Measurements from ENCODE around the gene C16orf86. TPM values are rescaled to one million over a fixed set of nuclear protein-coding genes. Genes with fewer than 3 reads are reported as not detected.

Gene C16orf86
- polyA plus RNA-seq, 3 donors, result 4.1 to 11.3 (median 4.6) TPM

DNA sequence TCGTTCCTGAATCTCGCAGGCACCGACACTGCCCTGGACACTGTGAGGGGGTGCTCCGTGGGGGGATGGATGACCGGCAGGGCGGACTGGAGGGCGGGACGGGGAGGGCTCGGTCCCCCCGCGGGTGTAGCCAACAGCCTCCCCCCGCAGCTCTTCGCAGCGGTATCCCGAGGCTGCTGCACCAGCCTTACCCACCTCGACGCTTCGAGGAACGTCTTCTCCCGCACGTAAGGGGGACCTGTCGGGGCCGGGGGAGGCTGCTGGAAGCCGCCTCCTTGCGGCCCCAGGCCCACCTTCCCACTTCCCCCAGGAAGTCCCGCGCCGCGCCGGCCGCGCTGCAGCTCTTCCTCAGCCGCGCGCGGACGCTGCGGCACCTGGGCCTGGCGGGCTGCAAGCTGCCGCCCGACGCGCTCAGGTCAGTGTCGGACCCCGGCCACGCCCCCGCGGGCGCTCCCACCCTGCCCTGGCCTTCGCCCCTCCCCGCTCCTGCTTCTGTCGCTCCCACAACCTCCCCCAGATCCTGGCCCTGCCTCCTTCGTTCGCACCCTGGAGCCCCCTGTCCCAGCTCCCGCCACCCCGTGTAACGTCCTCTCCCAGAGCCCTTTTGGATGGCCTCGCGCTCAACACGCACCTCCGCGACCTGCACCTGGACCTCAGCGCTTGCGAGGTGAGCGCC is 18.4 kb upstream of the C16orf86 start:
- peaks cover 5 to 10% of the 10 kb centered on the region in 2 donors for H3K4me1 ChIP-seq (ENCODE audit: control insufficient read depth in 1 of 2, insufficient read depth in 2 of 2, low read length in 2 of 2)
- H3K36me3 ChIP-seq (replicated peaks in 1 of 2; ENCODE audit: control insufficient read depth in 1 of 2, insufficient read depth in 2 of 2, low read length in 2 of 2), result no peaks in the 10 kb centered on the region
- Mint-ChIP-seq H3K27me3 (ENCODE audit: low read depth in 3 of 3) (peaks cover 12 to 20% (median 20%) of the 10 kb centered on the region in 3 donors), H3K36me3 (no peaks in the 10 kb centered on the region), H3K4me1 (peaks cover 5% of the 10 kb centered on the region), H3K4me3 (no peak overlapping the region), H3K9me3 (peaks cover 0 to 2% (median 0%) of the 10 kb centered on the region in 7 donors), H3K27ac (no peak overlapping the region)
- H3K79me2 ChIP-seq (ENCODE audit: insufficient read depth, low read length), result no peaks in the 10 kb centered on the region
- DNase-seq, result peak in 1 of 3 donors; percentile 2
- no peaks in the 10 kb centered on the region for H4K20me1 ChIP-seq (ENCODE audit: insufficient read depth, low read length)
- intact Hi-C loops (cut with micrococcal nuclease), result no loop called here
- H2AFZ ChIP-seq (ENCODE audit: insufficient read depth, low read depth, low read length, poor library complexity, severe bottlenecking), result no peak overlapping the region
- H3K27me3 ChIP-seq (ENCODE audit: control insufficient read depth in 2 of 2, insufficient read depth in 2 of 2, low read length in 2 of 2), result peaks cover 2 to 19% of the 10 kb centered on the region in 2 donors
- WGBS (ENCODE audit: insufficient coverage), result 95% methylated on average over 56 of the region's 65 CpGs
- TF ChIP-seq, protein P1, sequence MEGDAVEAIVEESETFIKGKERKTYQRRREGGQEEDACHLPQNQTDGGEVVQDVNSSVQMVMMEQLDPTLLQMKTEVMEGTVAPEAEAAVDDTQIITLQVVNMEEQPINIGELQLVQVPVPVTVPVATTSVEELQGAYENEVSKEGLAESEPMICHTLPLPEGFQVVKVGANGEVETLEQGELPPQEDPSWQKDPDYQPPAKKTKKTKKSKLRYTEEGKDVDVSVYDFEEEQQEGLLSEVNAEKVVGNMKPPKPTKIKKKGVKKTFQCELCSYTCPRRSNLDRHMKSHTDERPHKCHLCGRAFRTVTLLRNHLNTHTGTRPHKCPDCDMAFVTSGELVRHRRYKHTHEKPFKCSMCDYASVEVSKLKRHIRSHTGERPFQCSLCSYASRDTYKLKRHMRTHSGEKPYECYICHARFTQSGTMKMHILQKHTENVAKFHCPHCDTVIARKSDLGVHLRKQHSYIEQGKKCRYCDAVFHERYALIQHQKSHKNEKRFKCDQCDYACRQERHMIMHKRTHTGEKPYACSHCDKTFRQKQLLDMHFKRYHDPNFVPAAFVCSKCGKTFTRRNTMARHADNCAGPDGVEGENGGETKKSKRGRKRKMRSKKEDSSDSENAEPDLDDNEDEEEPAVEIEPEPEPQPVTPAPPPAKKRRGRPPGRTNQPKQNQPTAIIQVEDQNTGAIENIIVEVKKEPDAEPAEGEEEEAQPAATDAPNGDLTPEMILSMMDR (IDR thresholded peaks at IDR 0.05), result no peak
- H3K4me3 ChIP-seq (replicated peaks in 1 of 3; ENCODE audit: low read depth in 2 of 3, low read length in 3 of 3), result no peak overlapping the region
- no peak overlapping the region for H3K4me2 ChIP-seq (replicated peaks; ENCODE audit: extremely low read depth, low read length, poor library complexity, severe bottlenecking)
- no peaks in the 10 kb centered on the region for H3K9me3 ChIP-seq (replicated peaks in 1 of 2; ENCODE audit: control insufficient read depth in 1 of 2, insufficient read depth in 1 of 2, low read length in 2 of 2)
- no peak overlapping the region for H3K9ac ChIP-seq (ENCODE audit: insufficient read depth, low read length, poor library complexity, severe bottlenecking)
- H3K27ac ChIP-seq (ENCODE audit: low read depth in 1 of 2, low read length in 2 of 2), result no peak overlapping the region

DNA sequence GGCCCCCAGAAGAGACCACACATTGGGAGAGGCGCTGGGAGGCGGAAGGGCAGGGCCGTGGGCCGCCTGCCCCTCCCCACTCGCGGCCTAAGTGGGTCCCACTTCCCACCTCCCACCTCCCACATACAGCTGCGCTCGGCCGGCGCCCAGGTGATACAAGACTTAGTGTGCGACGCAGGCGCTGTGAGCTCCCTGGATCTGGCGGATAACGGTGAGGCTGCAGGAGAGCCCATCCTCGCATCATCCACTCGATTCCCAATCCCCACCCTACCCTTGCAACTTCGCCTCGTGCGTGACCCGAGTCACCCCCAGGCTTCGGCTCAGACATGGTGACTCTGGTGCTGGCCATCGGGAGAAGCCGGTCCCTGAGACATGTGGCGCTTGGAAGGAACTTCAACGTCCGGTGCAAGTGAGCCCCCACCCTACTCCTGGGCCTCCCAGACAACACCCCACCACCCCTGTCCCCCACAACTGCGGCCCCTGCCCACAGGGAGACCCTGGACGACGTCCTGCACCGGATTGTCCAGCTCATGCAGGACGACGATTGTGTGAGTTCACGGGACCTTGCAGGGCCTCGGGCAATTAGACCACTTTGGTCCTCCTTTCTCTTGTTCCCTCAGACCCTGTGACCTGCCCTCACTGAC is 17.7 kb upstream of the C16orf86 start:
- H3K9ac ChIP-seq (ENCODE audit: insufficient read depth, low read length, poor library complexity, severe bottlenecking), result no peak overlapping the region
- TF ChIP-seq, protein P1 (IDR thresholded peaks at IDR 0.05), result no peak
- H3K27ac Mint-ChIP-seq, result no peak overlapping the region
- intact Hi-C loops (cut with micrococcal nuclease), result no loop called here
- no peak overlapping the region for H3K4me3 ChIP-seq (replicated peaks in 1 of 3; ENCODE audit: low read depth in 2 of 3, low read length in 3 of 3)
- H3K27me3 ChIP-seq (ENCODE audit: control insufficient read depth in 2 of 2, insufficient read depth in 2 of 2, low read length in 2 of 2), result peaks cover 2 to 16% of the 10 kb centered on the region in 2 donors
- H3K4me3 Mint-ChIP-seq, result no peak overlapping the region
- peaks cover 0 to 2% (median 0%) of the 10 kb centered on the region in 7 donors for H3K9me3 Mint-ChIP-seq
- H2AFZ ChIP-seq (ENCODE audit: insufficient read depth, low read depth, low read length, poor library complexity, severe bottlenecking), result no peak overlapping the region
- H3K27ac ChIP-seq (ENCODE audit: low read depth in 1 of 2, low read length in 2 of 2), result no peak overlapping the region
- H3K36me3 Mint-ChIP-seq, result no peaks in the 10 kb centered on the region
- WGBS (ENCODE audit: insufficient coverage), result 97% methylated on average over 27 of the region's 35 CpGs
- H3K4me1 Mint-ChIP-seq, result peaks cover 5% of the 10 kb centered on the region
- no peak overlapping the region for H3K4me2 ChIP-seq (replicated peaks; ENCODE audit: extremely low read depth, low read length, poor library complexity, severe bottlenecking)
- peaks cover 12 to 18% (median 18%) of the 10 kb centered on the region in 3 donors for H3K27me3 Mint-ChIP-seq (ENCODE audit: low read depth in 3 of 3)
- no peaks in the 10 kb centered on the region for H3K9me3 ChIP-seq (replicated peaks in 1 of 2; ENCODE audit: control insufficient read depth in 1 of 2, insufficient read depth in 1 of 2, low read length in 2 of 2)
- no peak for DNase-seq
- H4K20me1 ChIP-seq (ENCODE audit: insufficient read depth, low read length), result no peaks in the 10 kb centered on the region
- H3K36me3 ChIP-seq (replicated peaks in 1 of 2; ENCODE audit: control insufficient read depth in 1 of 2, insufficient read depth in 2 of 2, low read length in 2 of 2), result no peaks in the 10 kb centered on the region
- H3K79me2 ChIP-seq (ENCODE audit: insufficient read depth, low read length), result no peaks in the 10 kb centered on the region
- peaks cover 5 to 10% of the 10 kb centered on the region in 2 donors for H3K4me1 ChIP-seq (ENCODE audit: control insufficient read depth in 1 of 2, insufficient read depth in 2 of 2, low read length in 2 of 2)

Measured in CD14-positive monocyte (primary cell).